IMR-90 (cell line): Measurements from ENCODE around the gene CACUL1. TPM values are rescaled to one million over a fixed set of nuclear protein-coding genes. Genes with fewer than 3 reads are reported as not detected.

ENCODE experiments used
- ATAC-seq: fragments of 200-7000 bp; cut with Tn5 transposase; 2 replicates; pipeline ENCODE4 v1.9.1; 2020; ENCODE audit warnings: low read depth, mild to moderate bottlenecking, moderate library complexity
- BruUV-seq: library from RNA; stranded (reverse); fragments of 400-500 nt; replicated peaks from 2 replicates; lab custom pipeline; 2021; lab: Mats Ljungman, UMichigan
- CTCF ChIA-PET: fragments of 300-600 bp; formaldehyde crosslinking; extraction: SDS; loops from one replicate; lab custom pipeline; 2021; ENCODE audit warnings: antibody characterized with exemption; lab: Yijun Ruan, JAX
- POLR2A ChIA-PET: fragments of 300-600 bp; sonication (Branson Sonifier 250); formaldehyde crosslinking; loops from one replicate; lab custom pipeline; 2022; ENCODE audit warnings: antibody characterized with exemption; ENCODE audit not compliant: unreplicated experiment; lab: Charles Lee
- DNase-seq: peaks from one replicate; pipeline ENCODE4 v3.0.0; 2013
- H2AFZ ChIP-seq: replicated peaks from 2 replicates; pipeline ENCODE3; 2013; ENCODE audit warnings: low read length, mild to moderate bottlenecking; ENCODE audit not compliant: poor library complexity
- H2AK5ac ChIP-seq: 2 replicates; pipeline ENCODE4 v1.6.1; 2013; ENCODE audit warnings: low read depth, low read length, inconsistent platforms
- H2AK9ac ChIP-seq: replicated peaks from 2 replicates; pipeline ENCODE3; 2013; ENCODE audit warnings: mild to moderate bottlenecking, low read depth, low read length, moderate library complexity; ENCODE audit not compliant: poor library complexity
- H2BK120ac ChIP-seq: 2 replicates; pipeline ENCODE4 v1.6.1; 2013; ENCODE audit warnings: low read depth, low read length, inconsistent platforms
- H2BK15ac ChIP-seq: 3 replicates; pipeline ENCODE4 v1.6.1; 2013; ENCODE audit warnings: low read depth, low read length, inconsistent platforms
- H2BK20ac ChIP-seq: 2 replicates; pipeline ENCODE4 v1.6.1; 2013; ENCODE audit warnings: low read depth, mild to moderate bottlenecking, inconsistent platforms, low read length, moderate library complexity
- H2BK5ac ChIP-seq: 2 replicates; pipeline ENCODE4 v1.6.1; 2013; ENCODE audit warnings: mild to moderate bottlenecking, low read depth, low read length, inconsistent platforms; ENCODE audit not compliant: poor library complexity, severe bottlenecking
- H3K14ac ChIP-seq: replicated peaks from 2 replicates; pipeline ENCODE4 v1.6.1; 2013; ENCODE audit warnings: low read depth, low read length, inconsistent platforms
- H3K18ac ChIP-seq: 2 replicates; pipeline ENCODE4 v1.6.1; 2013; ENCODE audit warnings: low read depth, low read length, control low read depth
- H3K23ac ChIP-seq: 2 replicates; pipeline ENCODE4 v1.6.1; 2013; ENCODE audit warnings: low read depth, low read length, inconsistent platforms
- H3K27ac ChIP-seq: 2 replicates; pipeline ENCODE4 v1.5.1; 2013; ENCODE audit warnings: mild to moderate bottlenecking, control low read depth, low read length; ENCODE audit not compliant: insufficient read depth
- H3K27me3 ChIP-seq: 2 replicates; pipeline ENCODE4 v1.6.1; 2013; ENCODE audit warnings: low read length; ENCODE audit not compliant: control insufficient read depth, insufficient read depth
- H3K36me3 ChIP-seq: 2 replicates; pipeline ENCODE4 v1.6.1; 2013; ENCODE audit warnings: low read length, mixed read lengths; ENCODE audit not compliant: control insufficient read depth, insufficient read depth
- H3K4ac ChIP-seq: 2 replicates; pipeline ENCODE4 v1.6.1; 2013; ENCODE audit warnings: low read depth, low read length, inconsistent platforms
- H3K4me1 ChIP-seq: 2 replicates; pipeline ENCODE4 v1.6.1; 2013; ENCODE audit warnings: low read length, mixed read lengths; ENCODE audit not compliant: control insufficient read depth, insufficient read depth
- H3K4me2 ChIP-seq: 2 replicates; pipeline ENCODE4 v1.6.1; 2013; ENCODE audit warnings: low read depth, mild to moderate bottlenecking, control low read depth, low read length, moderate library complexity
- H3K4me3 ChIP-seq: 2 replicates; pipeline ENCODE4 v1.5.1; 2013; ENCODE audit warnings: low read depth, mild to moderate bottlenecking, control low read depth, low read length, moderate library complexity; ENCODE audit not compliant: insufficient read depth
- H3K56ac ChIP-seq: 2 replicates; pipeline ENCODE4 v1.6.1; 2013; ENCODE audit warnings: low read length, inconsistent platforms; ENCODE audit not compliant: insufficient read depth; ENCODE audit errors: extremely low read depth
- H3K79me1 ChIP-seq, 2 experiments: 2 replicates each; pipeline ENCODE4 v1.6.1; 2013; ENCODE audit warnings: low read length in 2 of 2, inconsistent platforms in 1 of 2, low read depth in 1 of 2
- H3K9ac ChIP-seq: 2 replicates; pipeline ENCODE4 v1.6.1; 2013; ENCODE audit warnings: low read depth, low read length, control low read depth
- H3K9me1 ChIP-seq: 2 replicates; pipeline ENCODE4 v1.6.1; 2013; ENCODE audit warnings: low read length, inconsistent platforms; ENCODE audit not compliant: insufficient read depth
- H3K9me3 ChIP-seq: 2 replicates; pipeline ENCODE4 v1.6.1; 2013; ENCODE audit warnings: low read length; ENCODE audit not compliant: control insufficient read depth, insufficient read depth
- H4K20me1 ChIP-seq: 2 replicates; pipeline ENCODE4 v1.6.1; 2013; ENCODE audit warnings: low read length, inconsistent platforms; ENCODE audit not compliant: insufficient read depth
- H4K5ac ChIP-seq: 2 replicates; pipeline ENCODE4 v1.6.1; 2013; ENCODE audit warnings: mild to moderate bottlenecking, low read depth, low read length, control low read depth
- H4K8ac ChIP-seq, 2 experiments: 2 replicates each; pipeline ENCODE4 v1.6.1; 2013; ENCODE audit warnings: low read depth in 2 of 2, low read length in 2 of 2, control low read depth in 1 of 2, inconsistent platforms in 1 of 2
- H4K91ac ChIP-seq: 2 replicates; pipeline ENCODE4 v1.6.1; 2013; ENCODE audit warnings: low read depth, low read length, inconsistent platforms; ENCODE audit not compliant: insufficient read depth
- CEBPB ChIP-seq: IDR thresholded peaks from 2 replicates; pipeline ENCODE4 v1.6.1; 2012; ENCODE audit warnings: low read depth, low read length, improper control_type of control experiment
- CHD1 ChIP-seq: IDR thresholded peaks from 2 replicates; pipeline ENCODE4 v1.6.1; 2012; ENCODE audit warnings: low read depth, low read length, improper control_type of control experiment
- CTCF ChIP-seq: conservative IDR thresholded peaks from 2 replicates; pipeline ENCODE4 v1.5.1; 2012; ENCODE audit warnings: mild to moderate bottlenecking, low read depth, low read length, improper control_type of control experiment
- ELK1 ChIP-seq: fragments of 150-350 bp; IDR thresholded peaks from 2 replicates; pipeline ENCODE4 v1.6.1; 2016; ENCODE audit warnings: low read depth, mild to moderate bottlenecking, low read length, moderate library complexity, borderline replicate concordance
- MAZ ChIP-seq: IDR thresholded peaks from 2 replicates; pipeline ENCODE4 v1.6.1; 2012; ENCODE audit warnings: low read depth, mild to moderate bottlenecking, low read length, improper control_type of control experiment, moderate library complexity, borderline replicate concordance
- POLR2A ChIP-seq: IDR thresholded peaks from 2 replicates; pipeline ENCODE4 v1.6.1; 2012; ENCODE audit warnings: mild to moderate bottlenecking, low read depth, low read length
- RAD21 ChIP-seq: IDR thresholded peaks from 2 replicates; pipeline ENCODE4 v1.6.1; 2012; ENCODE audit warnings: low read length, improper control_type of control experiment
- WGBS, 2 experiments: methylation state at CpG; one replicate each; pipeline versions ENCODE4 v1.1.5 to v1.1.7; 2013; ENCODE audit warnings: missing lambda C conversion rate in 2 of 2; ENCODE audit not compliant: insufficient read length in 1 of 2; ENCODE audit errors: extremely low coverage in 2 of 2; 5-methylcytosine and 5-hydroxymethylcytosine counted together
- dilution Hi-C: fragments of 300-500 bp; cut with HindIII; formaldehyde crosslinking; loops from one replicate; pipeline ENCODE4 v1.14.3; 2018; ENCODE audit warnings: low sequenced_read_pairs; ENCODE audit not compliant: unreplicated experiment
- in situ Hi-C: fragments of 300-500 bp; cut with MboI; formaldehyde crosslinking; loops from 3 replicates; pipeline ENCODE4 v1.14.3; 2019; ENCODE audit warnings: low sequenced_read_pairs, inconsistent platforms, mixed read lengths
- intact Hi-C: fragments of 100-400 bp; cut with micrococcal nuclease; formaldehyde crosslinking; loops from 2 replicates; pipeline ENCODE4 v1.10.0; 2022
- polyA plus RNA-seq, 3 experiments: library from polyadenylated mRNA; depleted of rRNA; stranded (reverse); fragments of >200 nt; gene quantifications; 2 replicates each; pipeline ENCODE4 v1.2.3, GENCODE V29; 2012; ENCODE audit warnings: low replicate concordance in 1 of 3
- total RNA-seq: library from RNA; depleted of rRNA; stranded (reverse); fragments of >200 nt; gene quantifications from 2 replicates; pipeline ENCODE4 v1.2.3, GENCODE V29; 2012

CACUL1 gene
- total and polyA plus RNA-seq, 2 of the 4 experiments (the other 2 are of a cell fraction), result 5.3 to 23.5 TPM

- ATAC-seq (no peak), DNase-seq (no peak)
- no peak overlapping the region for H3K14ac ChIP-seq
- no peak overlapping the region for H4K91ac ChIP-seq
- dilution Hi-C loops, result no loop called here
- no peak overlapping the region for H4K5ac ChIP-seq
- H2AK5ac ChIP-seq, result no peak overlapping the region
- H3K56ac ChIP-seq, result no peak overlapping the region
- no peaks in the 10 kb centered on the region for H4K20me1 ChIP-seq
- H3K4me1 ChIP-seq, result no peaks in the 10 kb centered on the region
- intact Hi-C loops, result no loop called here
- no peak overlapping the region for H3K23ac ChIP-seq
- H3K9me1 ChIP-seq, result no peaks in the 10 kb centered on the region
- no peak overlapping the region for H2BK120ac ChIP-seq
- no peak overlapping the region for H3K9ac ChIP-seq
- H3K27me3 ChIP-seq, result no peaks in the 10 kb centered on the region
- H3K27ac ChIP-seq, result no peak overlapping the region
- no peak overlapping the region for H2AK9ac ChIP-seq
- H3K9me3 ChIP-seq, result no peaks in the 10 kb centered on the region
- WGBS, 2 experiments, result 92% methylated on average over 2 of the region's 7 CpGs; no CpG with 5 or more reads in 1 of the 2 experiments
- no peak overlapping the region for H3K4me3 ChIP-seq
- peaks cover 15 to 34% of the 10 kb centered on the region in 2 experiments for H3K79me1 ChIP-seq
- TF ChIP-seq CTCF (no peak), CEBPB (no peak), CHD1 (no peak), MAZ (no peak), POLR2A (no peak), ELK1 (no peak), RAD21 (no peak)
- CTCF ChIA-PET, result no interaction called here
- H2BK5ac ChIP-seq, result no peak overlapping the region
- H2BK20ac ChIP-seq, result no peak overlapping the region
- H2BK15ac ChIP-seq, result no peak overlapping the region
- H3K4me2 ChIP-seq, result no peak overlapping the region
- H3K4ac ChIP-seq, result no peak overlapping the region
- H3K18ac ChIP-seq, result no peak overlapping the region
- no peak overlapping the region for H2AFZ ChIP-seq
- no TSS peak for BruUV-seq
- in situ Hi-C loops, result no loop called here
- no peak overlapping the region for H4K8ac ChIP-seq
- peaks cover 6% of the 10 kb centered on the region; the same call in 1 of the 2 replicates for H3K36me3 ChIP-seq
- POLR2A ChIA-PET, result no interaction called here
Measured at GRCh38 chr10:118708571-118708970, 46.2 kb downstream of the CACUL1 start.
